Thoracic aorta (tissue), 2 donors: Measurements from ENCODE around the gene RFX1. TPM values are rescaled to one million over a fixed set of nuclear protein-coding genes. Genes with fewer than 3 reads are reported as not detected.
A peak's percentile ranks its signal among the peaks of the same experiment; 100 is the strongest.

Source experiments
- ATAC-seq: fragments of 150-250 bp; one replicate; pipeline ENCODE4 v1.8.0; 2017; ENCODE audit warnings: low read depth; ENCODE audit not compliant: insufficient number of reproducible peaks, low FRiP score
- DNase-seq: peaks from one replicate; pipeline ENCODE4 v3.0.0-alpha.2; 2020; ENCODE audit warnings: low spot score
- H3K27ac ChIP-seq, 2 donors: fragments of 200-600 bp; sonication (generic); 1 replicate in 1 of 2; 2 replicates in 1 of 2; pipeline ENCODE4 v1.5.1; 2016; ENCODE audit warnings: mild to moderate bottlenecking in 2 of 2, moderate library complexity in 2 of 2
- H3K27me3 ChIP-seq: fragments of 200-600 bp; sonication (generic); replicated peaks from 2 replicates; pipeline ENCODE4 v1.6.0; 2016; ENCODE audit warnings: mild to moderate bottlenecking; ENCODE audit not compliant: insufficient read depth
- H3K36me3 ChIP-seq: fragments of 200-600 bp; sonication (generic); one replicate; pipeline ENCODE4 v1.5.1; 2016
- H3K4me1 ChIP-seq, 2 donors: fragments of 200-600 bp; sonication (generic); 1 replicate in 1 of 2; 2 replicates in 1 of 2; pipeline versions ENCODE4 v1.5.1 to v1.6.0; 2016; ENCODE audit warnings: low read depth in 2 of 2, mild to moderate bottlenecking in 1 of 2; ENCODE audit not compliant: control insufficient read depth in 1 of 2
- H3K4me3 ChIP-seq: fragments of 200-600 bp; sonication (generic); 2 replicates; pipeline ENCODE4 v1.5.1; 2016; ENCODE audit warnings: mild to moderate bottlenecking
- H3K9me3 ChIP-seq: fragments of 200-600 bp; sonication (generic); 2 replicates; pipeline ENCODE4 v1.5.1; 2016
- CTCF ChIP-seq: fragments of 200-600 bp; sonication (generic); IDR thresholded peaks from one replicate; pipeline ENCODE4 v1.5.1; 2019; ENCODE audit warnings: antibody characterized with exemption
- total RNA-seq, 2 donors: library from RNA; depleted of rRNA; stranded (reverse); fragments of >200 nt; gene quantifications; one replicate each; pipeline versions ENCODE4 v1.1.0 to v1.2.3, GENCODE V29; 2016

The RFX1 gene
- total RNA-seq, 2 donors from 2014 or later = 3.0 to 5.7 TPM

GRCh38 chr19:13995878-13996765 is 10.0 kb downstream of the RFX1 start:
- H3K4me1 ChIP-seq = peaks cover 0 to 6% of the 10 kb centered on the region in 2 donors
- TF ChIP-seq CTCF = no peak
- H3K4me3 ChIP-seq = no peak overlapping the region
- peaks cover 10% of the 10 kb centered on the region for H3K36me3 ChIP-seq
- H3K9me3 ChIP-seq = no peaks in the 10 kb centered on the region
- DNase-seq (no peak), ATAC-seq (no peak)
- H3K27ac ChIP-seq = no peak overlapping the region
- H3K27me3 ChIP-seq = no peaks in the 10 kb centered on the region

GRCh38 chr19:13995017-13995728 is 10.9 kb downstream of the RFX1 start:
- no peak for TF ChIP-seq CTCF
- Histone ChIP-seq H3K27me3 (no peaks in the 10 kb centered on the region), H3K4me3 (no peak overlapping the region), H3K4me1 (peaks cover 0 to 6% of the 10 kb centered on the region in 2 donors), H3K36me3 (peaks cover 10% of the 10 kb centered on the region), H3K27ac (peak overlapping the region in 1 of 2 donors; percentile 48), H3K9me3 (no peaks in the 10 kb centered on the region)
- no peak for DNase-seq
- peak; percentile 27 for ATAC-seq

- no peak overlapping the region for H3K27ac ChIP-seq
- H3K27me3 ChIP-seq = no peaks in the 10 kb centered on the region
- no peaks in the 10 kb centered on the region for H3K9me3 ChIP-seq
- no peak overlapping the region for H3K4me3 ChIP-seq
- no peak for TF ChIP-seq CTCF
- DNase-seq (no peak), ATAC-seq (no peak)
- H3K36me3 ChIP-seq = peaks cover 10% of the 10 kb centered on the region
- H3K4me1 ChIP-seq = peaks cover 0 to 6% of the 10 kb centered on the region in 2 donors
Measured at GRCh38 chr19:13993590-13994300, 12.4 kb downstream of the RFX1 start.

DNA sequence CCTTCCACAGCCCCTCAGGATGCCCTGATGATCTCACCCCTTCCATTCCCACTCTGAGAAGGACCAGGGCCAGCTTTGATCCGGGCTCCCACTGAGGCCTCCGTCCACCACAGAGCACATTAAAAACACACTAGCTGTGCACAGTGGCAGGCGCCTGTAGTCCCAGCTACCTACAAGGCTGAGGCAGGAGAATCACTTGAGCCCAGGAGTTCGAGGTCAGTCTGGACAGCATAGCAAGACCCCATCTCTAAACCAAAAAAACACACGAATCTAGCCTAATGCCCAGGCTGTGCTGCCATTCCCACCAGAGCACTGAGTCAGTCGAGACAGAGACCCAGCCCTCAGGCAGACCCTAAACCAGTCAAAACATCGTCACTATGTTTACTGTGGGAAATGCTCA is 14.1 kb downstream of the RFX1 start:
- Histone ChIP-seq H3K4me3 (no peak overlapping the region), H3K27me3 (no peaks in the 10 kb centered on the region), H3K4me1 (peaks cover 6 to 14% of the 10 kb centered on the region in 2 donors), H3K27ac (no peak overlapping the region), H3K36me3 (peaks cover 10% of the 10 kb centered on the region), H3K9me3 (no peaks in the 10 kb centered on the region)
- TF ChIP-seq CTCF = no peak
- no peak for DNase-seq
- ATAC-seq = no peak

DNA sequence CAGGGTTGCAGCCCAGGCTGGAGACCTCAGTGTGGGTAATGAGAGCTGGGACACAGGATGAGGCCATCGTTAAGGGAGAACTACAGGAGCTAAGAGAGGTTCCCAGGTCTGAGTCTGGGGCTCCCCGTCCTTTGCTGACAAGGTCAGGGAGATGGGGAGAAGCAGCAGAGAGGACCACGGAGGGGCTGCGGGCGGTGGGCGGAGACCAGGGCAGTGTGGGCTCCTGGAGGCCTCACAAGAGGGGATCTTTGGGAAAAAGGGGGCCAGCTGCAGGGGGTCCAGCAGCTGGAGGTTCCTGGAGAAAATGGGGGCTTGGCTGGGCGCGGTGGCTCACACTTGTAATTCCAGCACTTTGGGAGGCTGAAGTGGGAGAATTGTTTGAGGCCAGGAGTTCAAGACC is 16.0 kb downstream of the RFX1 start:
- Histone ChIP-seq H3K36me3 (peaks cover 10% of the 10 kb centered on the region), H3K4me1 (peaks cover 17 to 21% of the 10 kb centered on the region in 2 donors)
- no peak for ATAC-seq

More for the DNA sequence above, 16.0 kb downstream of the RFX1 start:
- DNase-seq = no peak
- Histone ChIP-seq H3K9me3 (no peaks in the 10 kb centered on the region), H3K27ac (no peak overlapping the region), H3K27me3 (no peaks in the 10 kb centered on the region), H3K4me3 (no peak overlapping the region)
- TF ChIP-seq CTCF = no peak
